EH (cell line): Measurements from ENCODE around the gene PLD4.

Experiments used
- DNase-seq: peaks from one replicate; pipeline ENCODE4 v3.0.0-alpha.2; 2015; ENCODE audit warnings: low read depth

PLD4 gene

GRCh38 chr14:104928391-104929133, 3.9 kb downstream of the PLD4 start:
- DNase-seq = no peak

GRCh38 chr14:104929268-104930230, 4.9 kb downstream of the PLD4 start:
- DNase-seq = no peak

- no peak for DNase-seq
These were observed 6.0 kb downstream of the PLD4 start for GRCh38 chr14:104930526-104931303.

GRCh38 chr14:104931304-104931770, 6.7 kb downstream of the PLD4 start:
- DNase-seq = no peak

- no peak for DNase-seq
These were observed 7.3 kb downstream of the PLD4 start for GRCh38 chr14:104931771-104932675.

- peak; percentile 90 for DNase-seq
These were observed 8.3 kb downstream of the PLD4 start for GRCh38 chr14:104932676-104933631.

GRCh38 chr14:104933746-104934733, 9.4 kb downstream of the PLD4 start:
- DNase-seq = no peak

GRCh38 chr14:104935026-104935650, 10.5 kb downstream of the PLD4 start:
- DNase-seq = no peak

GRCh38 chr14:104935955-104936354, 11.3 kb downstream of the PLD4 start:
- no peak for DNase-seq

- DNase-seq = no peak
These were observed 11.9 kb downstream of the PLD4 start for GRCh38 chr14:104936361-104937155.

- no peak for DNase-seq
These were observed 12.5 kb downstream of the PLD4 start for GRCh38 chr14:104937161-104937560.

- DNase-seq = no peak
These were observed 13.2 kb downstream of the PLD4 start for GRCh38 chr14:104937694-104938365.

GRCh38 chr14:104938436-104938835, 13.8 kb downstream of the PLD4 start:
- DNase-seq = no peak

- DNase-seq = no peak
These were observed 14.3 kb downstream of the PLD4 start for GRCh38 chr14:104938960-104939359.

- DNase-seq = no peak
These were observed 15.2 kb downstream of the PLD4 start for GRCh38 chr14:104939666-104940410.

GRCh38 chr14:104940526-104941150, 16.0 kb downstream of the PLD4 start:
- DNase-seq = no peak
